Measurements from ENCODE around the gene SDK1. TPM values are rescaled to one million over a fixed set of nuclear protein-coding genes. Genes with fewer than 3 reads are reported as not detected.
"Not testable (repeated sequence)": the region's sequence is repeated elsewhere in the genome, so short reads cannot be mapped to it uniquely, and the experiment has no call there.

Gene SDK1
- total and polyA plus RNA-seq, 12 donors: 1.0 to 5.3 (median 3.2) TPM

DNA sequence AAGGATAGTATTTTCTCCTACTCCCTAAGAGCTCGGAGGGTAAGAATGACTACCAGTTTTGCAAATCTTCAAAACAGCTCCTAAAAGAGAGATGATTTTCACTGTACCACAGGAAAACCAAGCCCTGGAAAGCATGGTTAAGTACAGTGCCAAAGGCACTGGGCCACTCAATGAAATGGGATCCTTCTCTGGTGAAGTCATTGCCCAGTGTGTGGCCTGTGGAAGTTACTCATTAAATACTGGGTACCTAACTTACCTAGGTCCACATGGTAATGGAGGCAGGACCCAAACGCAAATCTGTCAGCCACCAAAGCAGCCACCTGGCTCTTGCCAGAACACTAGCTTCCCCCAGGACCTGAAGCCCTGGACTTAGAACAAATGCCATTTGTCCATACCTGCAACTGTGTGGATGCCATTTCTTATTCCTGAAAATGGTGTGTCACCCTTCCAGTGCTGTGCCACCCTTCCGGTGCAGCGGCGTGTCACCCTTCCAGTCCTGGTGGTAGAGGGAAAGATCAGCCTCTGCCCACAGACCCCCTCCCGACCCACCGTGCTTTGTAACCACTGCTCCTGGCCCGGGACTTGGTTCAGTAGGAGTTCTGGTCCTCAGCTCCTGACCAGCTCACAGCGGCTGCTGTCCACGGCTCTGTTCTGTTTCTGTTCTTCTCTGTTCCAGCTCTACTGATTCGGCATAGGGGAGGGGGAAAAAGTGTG, 659.2 kb downstream of the SDK1 start:
- ATAC-seq (no peak), DNase-seq (no peak)
- no peak overlapping the region for H3K4me3 ChIP-seq
- no peaks in the 10 kb centered on the region for H3K4me1 ChIP-seq
- WGBS, 2 donors: 87 to 94% methylated on average over 11 of the region's 11 CpGs
- intact Hi-C loops (cut with DNase I): no loop called here
- H3K27me3 ChIP-seq: no peaks in the 10 kb centered on the region
- peaks cover 0 to 11% (median 0%) of the 10 kb centered on the region in 11 donors for H3K9me3 ChIP-seq
- no peak for TF ChIP-seq CTCF (IDR thresholded peaks at IDR 0.05)
- no peak overlapping the region for H3K27ac ChIP-seq
- H3K36me3 ChIP-seq: no peaks in the 10 kb centered on the region

GRCh38 chr7:3960942-3961341, 659.9 kb downstream of the SDK1 start:
- H3K27me3 ChIP-seq: no peaks in the 10 kb centered on the region
- H3K4me3 ChIP-seq: no peak overlapping the region
- H3K27ac ChIP-seq: no peak overlapping the region
- peaks cover 0 to 11% (median 0%) of the 10 kb centered on the region in 11 donors for H3K9me3 ChIP-seq
- no peaks in the 10 kb centered on the region for H3K4me1 ChIP-seq
- H3K36me3 ChIP-seq: no peaks in the 10 kb centered on the region
- intact Hi-C loops (cut with DNase I): no loop called here
- no peak for ATAC-seq
- no peak for TF ChIP-seq CTCF (IDR thresholded peaks at IDR 0.05)
- DNase-seq: no peak
- 86 to 88% methylated on average over 3 of the region's 3 CpGs for WGBS, 2 donors

GRCh38 chr7:3961857-3962503, 660.9 kb downstream of the SDK1 start:
- no peak for TF ChIP-seq CTCF (IDR thresholded peaks at IDR 0.05)
- Histone ChIP-seq H3K27me3 (no peaks in the 10 kb centered on the region), H3K4me3 (no peak overlapping the region), H3K27ac (no peak overlapping the region), H3K4me1 (no peaks in the 10 kb centered on the region), H3K9me3 (peaks cover 0 to 11% (median 0%) of the 10 kb centered on the region in 11 donors), H3K36me3 (no peaks in the 10 kb centered on the region)
- intact Hi-C loops (cut with DNase I): no loop called here
- ATAC-seq (no peak), DNase-seq (no peak)
- WGBS, 2 donors: 96 to 98% methylated on average over 14 of the region's 14 CpGs

DNA sequence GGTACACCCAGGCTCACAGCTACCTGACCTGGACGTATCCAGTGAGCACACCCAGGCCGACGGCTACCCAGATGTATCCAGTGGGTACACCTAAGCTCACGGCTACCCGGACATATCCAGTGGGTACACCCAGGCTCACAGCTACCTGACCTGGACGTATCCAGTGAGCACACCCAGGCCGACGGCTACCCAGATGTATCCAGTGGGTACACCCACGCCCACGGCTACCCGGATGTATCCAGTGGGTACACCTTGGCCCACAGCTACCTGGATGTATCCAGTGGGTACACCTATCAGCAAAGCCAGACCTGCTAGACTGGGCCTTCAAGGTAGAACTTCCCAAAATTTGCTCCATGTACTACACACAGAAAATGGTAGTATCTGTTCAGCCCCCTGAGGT, 662.7 kb downstream of the SDK1 start:
- H3K36me3 ChIP-seq; H3K27me3 ChIP-seq; H3K4me1 ChIP-seq; intact Hi-C loops (cut with DNase I); H3K27ac ChIP-seq; H3K4me3 ChIP-seq; DNase-seq; ATAC-seq: not testable (repeated sequence)
- H3K9me3 ChIP-seq: peaks cover 0 to 11% (median 0%) of the 10 kb centered on the region in 11 donors
- 96 to 98% methylated on average over 11 of the region's 11 CpGs for WGBS, 2 donors

All from heart right ventricle (tissue), 16 donors.